Keratinocyte (primary cell): Measurements from ENCODE around the gene CYP19A1. TPM values are rescaled to one million over a fixed set of nuclear protein-coding genes. Genes with fewer than 3 reads are reported as not detected.

Source experiments
- DNase-seq: peaks from one replicate; pipeline ENCODE4 v3.0.0-alpha.2; 2011; ENCODE audit warnings: low read depth, missing footprints, low spot score
- FAIRE-seq: peaks from 2 replicates; lab custom pipeline; 2011; peaks lifted over from hg19 to GRCh38; lab: Jason Lieb, UNC
- H2AFZ ChIP-seq: 2 replicates; pipeline ENCODE4 v1.6.0; 2012; ENCODE audit warnings: low read length, control low read depth, inconsistent platforms; ENCODE audit not compliant: control insufficient read depth
- H3K27ac ChIP-seq: 2 replicates; pipeline ENCODE4 v1.5.1; 2011; ENCODE audit warnings: low read length; ENCODE audit not compliant: control insufficient read depth, insufficient read depth
- H3K27me3 ChIP-seq: 3 replicates; pipeline ENCODE4 v1.6.0; 2011; ENCODE audit warnings: low read length; ENCODE audit not compliant: control insufficient read depth, insufficient read depth; ENCODE audit errors: extremely low read depth
- H3K36me3 ChIP-seq, 2 experiments: 2 replicates in 1 of 2; 3 replicates in 1 of 2; pipeline ENCODE4 v1.5.1; 2011; ENCODE audit warnings: low read length in 2 of 2, mild to moderate bottlenecking in 1 of 2; ENCODE audit not compliant: control insufficient read depth in 2 of 2, insufficient read depth in 2 of 2; ENCODE audit errors: extremely low read depth in 1 of 2
- H3K4me1 ChIP-seq: 3 replicates; pipeline ENCODE4 v1.5.1; 2011; ENCODE audit warnings: low read length; ENCODE audit not compliant: control insufficient read depth, insufficient read depth; ENCODE audit errors: extremely low read depth
- H3K4me2 ChIP-seq: 3 replicates; pipeline ENCODE4 v1.6.0; 2011; ENCODE audit warnings: low read depth, low read length; ENCODE audit not compliant: control insufficient read depth, insufficient read depth; ENCODE audit errors: extremely low read depth
- H3K4me3 ChIP-seq, 3 experiments: fragments of 200-600 bp in 1 of 3; sonication (generic) in 1 of 3; 2 replicates in 2 of 3; 3 replicates in 1 of 3; pipeline ENCODE4 v1.5.1; 2011 to 2016; ENCODE audit warnings: low read length in 3 of 3, mild to moderate bottlenecking in 3 of 3, control low read depth in 2 of 3, inconsistent platforms in 1 of 3, low read depth in 1 of 3, mixed read lengths in 1 of 3, mixed run types in 1 of 3, moderate library complexity in 1 of 3; ENCODE audit not compliant: control insufficient read depth in 2 of 3, insufficient read depth in 2 of 3; ENCODE audit errors: extremely low read depth in 1 of 3
- H3K79me2 ChIP-seq: 2 replicates; pipeline ENCODE4 v1.6.0; 2012; ENCODE audit warnings: low read length; ENCODE audit not compliant: control insufficient read depth, insufficient read depth
- H3K9ac ChIP-seq: 3 replicates; pipeline ENCODE4 v1.6.0; 2011; ENCODE audit warnings: low read length; ENCODE audit not compliant: control insufficient read depth, insufficient read depth; ENCODE audit errors: extremely low read depth
- H3K9me1 ChIP-seq: 3 replicates; pipeline ENCODE4 v1.6.0; 2011; ENCODE audit warnings: low read length; ENCODE audit not compliant: control insufficient read depth, insufficient read depth; ENCODE audit errors: extremely low read depth
- H3K9me3 ChIP-seq: 2 replicates; pipeline ENCODE4 v1.5.1; 2012; ENCODE audit warnings: low read depth, low read length; ENCODE audit not compliant: control insufficient read depth
- H4K20me1 ChIP-seq: 3 replicates; pipeline ENCODE4 v1.6.0; 2011; ENCODE audit warnings: low read length; ENCODE audit not compliant: control insufficient read depth, insufficient read depth; ENCODE audit errors: extremely low read depth
- CTCF ChIP-seq, 3 experiments: IDR thresholded peaks in 1 of 3; conservative IDR thresholded peaks in 1 of 3; optimal IDR thresholded peaks in 1 of 3; 2 replicates in 2 of 3; 3 replicates in 1 of 3; pipeline versions ENCODE3 to v1.5.1; 2011; ENCODE audit warnings: low read length in 3 of 3, mild to moderate bottlenecking in 3 of 3, moderate library complexity in 2 of 3, control low read depth in 1 of 3, inconsistent platforms in 1 of 3; ENCODE audit not compliant: insufficient read depth in 2 of 3; ENCODE audit errors: extremely low read depth in 1 of 3
- EZH2 ChIP-seq: IDR thresholded peaks from one replicate; pipeline ENCODE4 v1.6.1; 2012; ENCODE audit warnings: inconsistent platforms, mild to moderate bottlenecking, low read length, moderate library complexity
- dilution Hi-C: fragments of 300-500 bp; cut with MboI; formaldehyde crosslinking; loops from one replicate; pipeline ENCODE4 v1.7.0; 2020; ENCODE audit warnings: low sequenced_read_pairs; ENCODE audit not compliant: extremely low pct_ligation_motif_present
- polyA plus RNA-seq, 5 experiments: library from polyadenylated mRNA; depleted of rRNA in 3 of 5; stranded (reverse) in 3 of 5; stranded (forward) in 1 of 5; unstranded in 1 of 5; fragments of >200 nt; gene quantifications; 1 replicate in 1 of 5; 2 replicates in 3 of 5; 3 replicates in 1 of 5; pipeline versions ENCODE4 v1.2.1 to v1.2.3, GENCODE V29; 2011 to 2012; ENCODE audit warnings: missing spikeins in 2 of 5, low read depth in 1 of 5, low replicate concordance in 1 of 5

CYP19A1 gene
- polyA plus RNA-seq, 1 donor (not counting 4 experiments of a cell fraction or from before 2014, with no cell fraction given): not detected

DNA sequence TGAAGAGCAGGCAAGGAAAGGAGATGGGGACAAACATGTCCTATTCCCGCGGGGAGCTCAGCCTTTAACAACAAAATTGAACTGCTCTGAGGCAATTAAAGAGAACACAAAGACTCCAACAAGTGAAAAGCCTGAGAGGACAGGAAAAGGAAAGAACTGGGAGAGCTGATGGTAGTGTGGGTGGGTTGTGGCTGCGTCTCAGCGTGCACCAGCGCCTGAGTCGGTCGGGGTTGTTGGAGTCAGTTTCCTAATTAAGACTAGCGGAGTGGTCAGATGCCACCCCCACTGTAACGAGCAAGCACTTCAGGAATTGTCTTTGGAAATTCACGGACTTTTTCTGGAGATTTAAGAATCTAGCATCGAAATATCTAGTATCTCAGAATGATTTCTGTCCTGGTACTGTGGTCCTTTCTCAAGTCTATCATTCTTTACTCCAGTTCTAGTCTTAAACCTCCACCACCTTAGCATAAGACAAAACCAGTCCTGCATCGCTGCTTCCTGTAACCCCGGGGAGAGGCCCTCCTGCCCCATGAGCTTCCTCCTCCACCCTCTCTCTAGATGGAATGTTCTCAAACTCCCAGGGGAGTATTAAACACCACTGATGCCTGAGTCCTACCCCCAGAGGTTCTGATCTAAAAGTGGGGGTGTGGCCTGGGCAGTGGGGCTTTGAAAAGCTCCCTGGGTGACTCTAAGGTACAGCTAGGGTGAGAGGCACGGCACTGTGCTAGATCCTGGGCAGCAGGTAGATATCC is 104.0 kb downstream of the CYP19A1 start:
- H2AFZ ChIP-seq: no peak overlapping the region
- peaks cover 17% of the 10 kb centered on the region for H3K27me3 ChIP-seq
- no peaks in the 10 kb centered on the region for H3K79me2 ChIP-seq
- H4K20me1 ChIP-seq: no peaks in the 10 kb centered on the region
- no peaks in the 10 kb centered on the region for H3K9me3 ChIP-seq
- no peaks in the 10 kb centered on the region for H3K9me1 ChIP-seq
- no peak for TF ChIP-seq EZH2
- no peak for TF ChIP-seq CTCF (optimal IDR thresholded peaks at IDR 0.05 in 1 of 3, IDR thresholded peaks at IDR 0.05 in 1 of 3, conservative IDR thresholded peaks at IDR 0.05 in 1 of 3; ENCODE audit: extremely low read depth in 1 of 3, insufficient read depth in 2 of 3, low read length in 3 of 3)
- H3K4me3 ChIP-seq: no peak overlapping the region
- no peak overlapping the region for H3K9ac ChIP-seq
- H3K4me2 ChIP-seq: no peak overlapping the region
- DNase-seq (no peak), FAIRE-seq (no peak)
- H3K27ac ChIP-seq: no peak overlapping the region
- dilution Hi-C loops: no loop called here
- no peaks in the 10 kb centered on the region for H3K4me1 ChIP-seq
- no peaks in the 10 kb centered on the region for H3K36me3 ChIP-seq

DNA sequence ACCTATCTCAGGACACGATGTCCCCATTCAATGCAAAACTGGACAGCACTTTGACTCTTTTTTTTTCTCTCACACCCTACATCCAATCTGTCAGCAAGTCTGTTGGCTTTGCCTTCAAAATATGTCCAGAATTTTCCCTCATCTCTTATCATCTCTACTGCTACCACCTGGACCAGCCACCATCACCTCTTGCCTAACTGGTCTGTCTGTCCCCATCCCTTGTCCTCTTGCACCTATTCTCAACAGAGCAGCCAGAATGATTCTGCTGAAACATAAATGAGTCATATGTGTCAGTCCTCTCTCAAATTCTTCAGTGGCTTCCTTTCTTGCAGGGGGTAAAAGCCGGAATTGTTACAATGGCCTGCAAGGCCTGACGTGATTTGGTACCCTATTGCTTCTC is 105.8 kb downstream of the CYP19A1 start:
- dilution Hi-C loops: no loop called here
- Histone ChIP-seq H3K4me2 (no peak overlapping the region), H3K9me3 (no peaks in the 10 kb centered on the region), H3K9me1 (no peaks in the 10 kb centered on the region), H3K79me2 (no peaks in the 10 kb centered on the region), H3K27ac (no peak overlapping the region), H3K4me1 (peaks cover 9% of the 10 kb centered on the region), H3K27me3 (peaks cover 17% of the 10 kb centered on the region), H3K9ac (no peak overlapping the region), H4K20me1 (no peaks in the 10 kb centered on the region), H2AFZ (no peak overlapping the region), H3K36me3 (no peaks in the 10 kb centered on the region), H3K4me3 (no peak overlapping the region)
- DNase-seq (no peak), FAIRE-seq (no peak)
- no peak for TF ChIP-seq EZH2
- TF ChIP-seq CTCF (optimal IDR thresholded peaks at IDR 0.05 in 1 of 3, IDR thresholded peaks at IDR 0.05 in 1 of 3, conservative IDR thresholded peaks at IDR 0.05 in 1 of 3; ENCODE audit: extremely low read depth in 1 of 3, insufficient read depth in 2 of 3, low read length in 3 of 3): no peak
